ENCODE measurements around the gene TPCN2.
A peak's percentile ranks its signal among the peaks of the same experiment; 100 is the strongest.

DNA sequence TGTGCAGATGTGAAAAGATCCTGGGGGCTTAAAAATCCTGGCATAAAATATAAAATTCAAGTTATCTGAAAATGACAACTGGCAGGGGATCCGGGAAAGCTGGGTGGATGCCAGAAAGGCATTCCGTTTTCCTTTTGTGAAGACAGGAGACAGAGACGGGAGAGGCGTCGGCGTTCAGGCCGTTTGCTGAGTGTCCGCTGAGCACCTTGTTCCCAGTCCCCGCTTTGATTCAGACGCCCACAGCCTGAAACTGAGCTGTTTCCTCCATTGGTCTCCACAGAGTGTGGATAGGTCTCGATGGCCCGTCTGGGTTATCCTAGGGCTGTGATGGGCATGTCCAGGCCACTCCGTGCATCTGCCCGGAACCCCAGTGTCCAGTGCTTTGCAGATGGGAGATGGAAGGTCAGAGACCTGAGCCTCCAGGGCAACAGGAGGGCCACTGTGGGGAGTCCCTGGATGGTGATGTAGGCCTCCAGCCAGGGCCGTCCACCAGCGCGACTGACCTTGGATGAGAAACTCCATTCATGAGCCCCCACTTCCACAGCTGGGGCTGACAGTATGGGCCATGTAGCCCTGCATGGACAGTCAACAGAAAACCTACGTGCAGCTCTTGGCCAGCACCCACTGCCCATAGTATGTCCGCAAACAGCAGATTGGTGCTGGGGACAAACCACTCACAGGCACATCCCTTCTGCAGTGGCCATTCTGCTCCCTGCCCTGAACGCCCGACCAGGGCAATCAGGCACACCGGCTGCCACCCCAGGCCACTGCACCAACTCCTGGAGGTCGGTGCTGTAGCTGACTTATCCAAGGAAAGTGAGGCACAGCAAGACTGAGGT lies 47.3 kb upstream of the TPCN2 start:
- TF ChIP-seq, protein P1, sequence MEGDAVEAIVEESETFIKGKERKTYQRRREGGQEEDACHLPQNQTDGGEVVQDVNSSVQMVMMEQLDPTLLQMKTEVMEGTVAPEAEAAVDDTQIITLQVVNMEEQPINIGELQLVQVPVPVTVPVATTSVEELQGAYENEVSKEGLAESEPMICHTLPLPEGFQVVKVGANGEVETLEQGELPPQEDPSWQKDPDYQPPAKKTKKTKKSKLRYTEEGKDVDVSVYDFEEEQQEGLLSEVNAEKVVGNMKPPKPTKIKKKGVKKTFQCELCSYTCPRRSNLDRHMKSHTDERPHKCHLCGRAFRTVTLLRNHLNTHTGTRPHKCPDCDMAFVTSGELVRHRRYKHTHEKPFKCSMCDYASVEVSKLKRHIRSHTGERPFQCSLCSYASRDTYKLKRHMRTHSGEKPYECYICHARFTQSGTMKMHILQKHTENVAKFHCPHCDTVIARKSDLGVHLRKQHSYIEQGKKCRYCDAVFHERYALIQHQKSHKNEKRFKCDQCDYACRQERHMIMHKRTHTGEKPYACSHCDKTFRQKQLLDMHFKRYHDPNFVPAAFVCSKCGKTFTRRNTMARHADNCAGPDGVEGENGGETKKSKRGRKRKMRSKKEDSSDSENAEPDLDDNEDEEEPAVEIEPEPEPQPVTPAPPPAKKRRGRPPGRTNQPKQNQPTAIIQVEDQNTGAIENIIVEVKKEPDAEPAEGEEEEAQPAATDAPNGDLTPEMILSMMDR (IDR thresholded peaks at IDR 0.05), result no peak
- peak in 1 of 2 donors; percentile 10 for TF ChIP-seq POLR2A (IDR thresholded peaks at IDR 0.05)
- TF ChIP-seq EP300 (IDR thresholded peaks at IDR 0.05), result no peak
